Lower leg skin (tissue), 3 donors: ENCODE measurements around the gene EYS.

ENCODE experiments used
- CTCF ChIP-seq, 3 donors: fragments of 450-650 bp; IDR thresholded peaks; one replicate each; pipeline ENCODE4 v1.5.1; 2016; ENCODE audit warnings: antibody characterized with exemption in 3 of 3, mild to moderate bottlenecking in 3 of 3, moderate library complexity in 2 of 3
- POLR2A ChIP-seq, 2 donors: fragments of 450-650 bp; IDR thresholded peaks; one replicate each; pipeline ENCODE4 v1.6.1; 2016 to 2017; ENCODE audit warnings: antibody characterized with exemption in 2 of 2, mild to moderate bottlenecking in 1 of 2, moderate library complexity in 1 of 2

DNA sequence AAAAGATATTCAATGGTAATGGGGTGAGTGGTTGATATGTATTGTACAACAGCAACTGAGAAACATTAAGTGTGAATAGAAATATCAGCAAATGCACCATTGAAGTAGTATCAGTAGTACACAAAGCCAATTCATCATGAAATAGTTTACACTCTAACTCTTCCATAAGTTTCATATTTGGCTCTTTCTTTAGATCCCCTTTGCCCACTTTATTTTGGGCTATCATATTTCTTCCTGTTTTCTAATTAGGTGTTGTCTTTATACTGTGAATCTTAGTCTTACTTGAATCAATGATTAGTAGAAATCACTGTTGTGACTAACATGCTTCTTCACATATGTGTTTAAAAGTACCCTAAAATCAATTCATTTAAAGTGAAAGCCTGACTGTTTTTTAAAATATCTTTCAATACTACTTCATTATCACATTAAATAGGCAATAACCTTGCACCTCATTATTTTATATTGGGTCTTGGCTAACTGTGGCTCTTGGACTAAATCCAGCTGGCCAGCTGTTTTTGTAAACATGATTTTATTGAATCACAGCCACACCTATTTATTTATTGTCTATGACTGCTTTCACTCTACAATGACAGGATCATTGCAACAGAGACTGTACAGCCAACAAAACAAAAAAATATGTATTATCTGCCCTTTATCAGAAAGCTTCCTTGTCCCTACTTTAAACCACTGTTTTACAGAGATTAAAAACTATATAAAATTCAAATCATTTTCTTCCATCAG lies 38.9 kb downstream of the EYS start:
- TF ChIP-seq CTCF (IDR thresholded peaks at IDR 0.05) (no peak), POLR2A (IDR thresholded peaks at IDR 0.05) (no peak)
